ENCODE measurements around the gene ZNF148.

GRCh38 chr3:125256675-125257074 lies 118.5 kb downstream of the ZNF148 start:
- TF ChIP-seq POLR2A (IDR thresholded peaks at IDR 0.05; ENCODE audit: low read depth, low read length): no peak
- no peak for TF ChIP-seq POLR2AphosphoS5 (IDR thresholded peaks at IDR 0.05; ENCODE audit: low read depth, low read length)
